HG02642 (cell line): ENCODE data around the gene MPP3.
A peak's percentile ranks its signal among the peaks of the same experiment; 100 is the strongest.
"Not testable (repeated sequence)": the region's sequence is repeated elsewhere in the genome, so short reads cannot be mapped to it uniquely, and the experiment has no call there.

ENCODE experiments used
- ATAC-seq: cut with Tn5 transposase; IDR thresholded peaks from one replicate; pipeline ENCODE4 v1.9.1; 2021; ENCODE audit warnings: mild to moderate bottlenecking; ENCODE audit not compliant: unreplicated experiment, poor library complexity

The MPP3 gene

GRCh38 chr17:43864161-43864984 lies 31.4 kb upstream of the MPP3 start:
- ATAC-seq: no peak

GRCh38 chr17:43861960-43862359 lies 29.0 kb upstream of the MPP3 start:
- ATAC-seq: no peak

GRCh38 chr17:43860927-43861622 lies 28.1 kb upstream of the MPP3 start:
- ATAC-seq: no peak

- ATAC-seq: no peak
Measured at GRCh38 chr17:43860077-43860725, 27.3 kb upstream of the MPP3 start.

GRCh38 chr17:43857957-43858600 lies 25.1 kb upstream of the MPP3 start:
- no peak for ATAC-seq

GRCh38 chr17:43857141-43857540 lies 24.2 kb upstream of the MPP3 start:
- ATAC-seq: no peak

GRCh38 chr17:43856141-43856540 lies 23.2 kb upstream of the MPP3 start:
- no peak for ATAC-seq

- ATAC-seq: no peak
Measured at GRCh38 chr17:43855061-43855460, 22.1 kb upstream of the MPP3 start.

- no peak for ATAC-seq
Measured at GRCh38 chr17:43854498-43854897, 21.6 kb upstream of the MPP3 start.

GRCh38 chr17:43853546-43853945 lies 20.6 kb upstream of the MPP3 start:
- no peak for ATAC-seq

- ATAC-seq: no peak
Measured at GRCh38 chr17:43852571-43852970, 19.6 kb upstream of the MPP3 start.

- ATAC-seq: no peak
Measured at GRCh38 chr17:43849116-43849515, 16.2 kb upstream of the MPP3 start.

GRCh38 chr17:43848601-43849000 lies 15.7 kb upstream of the MPP3 start:
- ATAC-seq: no peak

GRCh38 chr17:43846963-43847371 lies 14.0 kb upstream of the MPP3 start, which contains the start of gene CD300LG:
CD300LG (plus strand) TSS chr17:43847176; CDS start chr17:43847217, 41 bp downstream.
- ATAC-seq: no peak

GRCh38 chr17:43846221-43846712 lies 13.3 kb upstream of the MPP3 start:
- ATAC-seq: peak; percentile 53

- no peak for ATAC-seq
Measured at GRCh38 chr17:43845766-43846165, 12.8 kb upstream of the MPP3 start.

- no peak for ATAC-seq
Measured at GRCh38 chr17:43844241-43844640, 11.3 kb upstream of the MPP3 start.

GRCh38 chr17:43842975-43843325 lies 10.0 kb upstream of the MPP3 start:
- ATAC-seq: no peak

- ATAC-seq: not testable (repeated sequence)
Measured at GRCh38 chr17:43842091-43842974, 9.4 kb upstream of the MPP3 start.

- ATAC-seq: no peak
Measured at GRCh38 chr17:43841282-43841681, 8.3 kb upstream of the MPP3 start.
